Esophagus muscularis mucosa (tissue), 4 donors: ENCODE results near the gene PIM3. TPM values are rescaled to one million over a fixed set of nuclear protein-coding genes. Genes with fewer than 3 reads are reported as not detected.

Experiments
- DNase-seq: peaks from one replicate; pipeline ENCODE4 v3.0.0-alpha.2; 2017; ENCODE audit errors: extremely low spot score
- H3K27ac ChIP-seq, 4 donors: fragments of 200-600 bp; sonication (generic); replicated peaks in 1 of 4; 1 replicate in 3 of 4; 2 replicates in 1 of 4; pipeline ENCODE4 v1.5.1; 2016 to 2019; ENCODE audit warnings: mild to moderate bottlenecking in 1 of 4
- H3K27me3 ChIP-seq, 4 donors: fragments of 200-600 bp; sonication (generic); one replicate each; pipeline versions ENCODE4 v1.5.1 to v1.6.0; 2016 to 2019
- H3K36me3 ChIP-seq, 4 donors: fragments of 200-600 bp; sonication (generic); one replicate each; pipeline ENCODE4 v1.5.1; 2016 to 2019
- H3K4me1 ChIP-seq, 4 donors: fragments of 200-600 bp; sonication (generic); one replicate each; pipeline ENCODE4 v1.5.1; 2016 to 2019
- H3K4me3 ChIP-seq, 4 donors: fragments of 200-600 bp; sonication (generic); 1 replicate in 2 of 4; 2 replicates in 2 of 4; pipeline ENCODE4 v1.5.1; 2016 to 2019; ENCODE audit warnings: mild to moderate bottlenecking in 4 of 4, moderate library complexity in 1 of 4
- H3K9me3 ChIP-seq, 4 donors: fragments of 200-600 bp; sonication (generic); 1 replicate in 3 of 4; 2 replicates in 1 of 4; pipeline ENCODE4 v1.5.1; 2016 to 2019
- CTCF ChIP-seq, 3 experiments: fragments of 200-600 bp in 2 of 3; fragments of 450-650 bp in 1 of 3; sonication (generic) in 2 of 3; IDR thresholded peaks; one replicate each; pipeline ENCODE4 v1.5.1; 2017 to 2019; ENCODE audit warnings: antibody characterized with exemption in 3 of 3, mild to moderate bottlenecking in 2 of 3, moderate library complexity in 1 of 3
- EP300 ChIP-seq: sonication (generic); formaldehyde crosslinking; IDR thresholded peaks from one replicate; pipeline ENCODE4 v1.6.1; 2017; ENCODE audit warnings: antibody characterized with exemption
- POLR2A ChIP-seq: fragments of 450-650 bp; IDR thresholded peaks from one replicate; pipeline ENCODE4 v1.6.1; 2017; ENCODE audit warnings: antibody characterized with exemption, moderate library complexity, mild to moderate bottlenecking, low read depth
- POLR2AphosphoS5 ChIP-seq, 2 donors: sonication (generic); formaldehyde crosslinking; IDR thresholded peaks; one replicate each; pipeline ENCODE4 v1.6.1; 2017; ENCODE audit warnings: antibody characterized with exemption in 2 of 2
- WGBS: methylation state at CpG from one replicate; pipeline ENCODE4 v1.1.5; 2018; 5-methylcytosine and 5-hydroxymethylcytosine counted together
- intact Hi-C: fragments of 100-400 bp; cut with DNase I; formaldehyde crosslinking; loops from one replicate; pipeline ENCODE4 v1.15.1; 2023
- total RNA-seq, 4 donors: library from RNA; depleted of rRNA; stranded (reverse); fragments of >200 nt; gene quantifications; one replicate each; pipeline versions ENCODE4 v1.1.0 to v1.2.1, GENCODE V29; 2016

Gene PIM3
- total RNA-seq, 4 donors from 2014 or later, result 36.1 to 106 (median 56.5) TPM

GRCh38 chr22:49961601-49962011 lies 1.0 kb downstream of the PIM3 start:
- TF ChIP-seq POLR2A (no peak), EP300 (no peak), CTCF (IDR thresholded peaks at IDR 0.05) (no peak), POLR2AphosphoS5 (IDR thresholded peaks at IDR 0.05) (no peak)
- Histone ChIP-seq H3K27me3 (no peaks in the 10 kb centered on the region), H3K9me3 (no peaks in the 10 kb centered on the region), H3K27ac (peak overlapping the region; percentile 88 to 98 (median 95)), H3K36me3 (peaks cover 11 to 41% (median 34%) of the 10 kb centered on the region in 4 donors), H3K4me1 (peaks cover 51 to 72% (median 63%) of the 10 kb centered on the region in 4 donors), H3K4me3 (peak overlapping the region; percentile 73 to 96 (median 89))
- no peak for DNase-seq
- 6% methylated on average over 7 of the region's 49 CpGs for WGBS
- intact Hi-C loops, result no loop called here

GRCh38 chr22:49962012-49962750 lies 1.6 kb downstream of the PIM3 start:
- H3K27ac ChIP-seq, result peak overlapping the region; percentile 88 to 98 (median 95)
- TF ChIP-seq POLR2AphosphoS5 (IDR thresholded peaks at IDR 0.05) (peak; percentile 79 to 83), POLR2A (peak; percentile 62), EP300 (no peak)
- WGBS, result 3% methylated on average over 16 of the region's 70 CpGs
- no peaks in the 10 kb centered on the region for H3K9me3 ChIP-seq
- H3K27me3 ChIP-seq, result no peaks in the 10 kb centered on the region
- H3K4me3 ChIP-seq, result peak overlapping the region; percentile 73 to 96 (median 89)
- intact Hi-C loops, result no loop called here
- DNase-seq, result peak; percentile 97
- peaks cover 11 to 41% (median 34%) of the 10 kb centered on the region in 4 donors for H3K36me3 ChIP-seq
- peaks cover 57 to 78% (median 68%) of the 10 kb centered on the region in 4 donors for H3K4me1 ChIP-seq

GRCh38 chr22:49962751-49963646 lies 2.4 kb downstream of the PIM3 start:
- TF ChIP-seq CTCF (IDR thresholded peaks at IDR 0.05), result no peak
- no peak for TF ChIP-seq POLR2AphosphoS5 (IDR thresholded peaks at IDR 0.05)
- no peak for TF ChIP-seq POLR2A
- no peak for TF ChIP-seq EP300
- 80% methylated on average over 48 of the region's 63 CpGs for WGBS
- peak overlapping the region; percentile 73 to 96 (median 89) for H3K4me3 ChIP-seq
- H3K27ac ChIP-seq, result peak overlapping the region; percentile 88 to 98 (median 95)
- H3K27me3 ChIP-seq, result no peaks in the 10 kb centered on the region
- intact Hi-C loops, result no loop called here
- no peaks in the 10 kb centered on the region for H3K9me3 ChIP-seq
- DNase-seq, result no peak
- peaks cover 65 to 86% (median 77%) of the 10 kb centered on the region in 4 donors for H3K4me1 ChIP-seq
- peaks cover 11 to 41% (median 34%) of the 10 kb centered on the region in 4 donors for H3K36me3 ChIP-seq

- no peak for TF ChIP-seq POLR2AphosphoS5 (IDR thresholded peaks at IDR 0.05)
- no peak for TF ChIP-seq EP300
- no peak for TF ChIP-seq CTCF (IDR thresholded peaks at IDR 0.05)
- TF ChIP-seq POLR2A, result no peak
- DNase-seq, result no peak
- intact Hi-C loops, result no loop called here
- Histone ChIP-seq H3K27me3 (no peaks in the 10 kb centered on the region), H3K9me3 (no peaks in the 10 kb centered on the region), H3K36me3 (peaks cover 11 to 41% (median 34%) of the 10 kb centered on the region in 4 donors), H3K27ac (peak overlapping the region; percentile 88 to 98 (median 95)), H3K4me3 (peak overlapping the region; percentile 73 to 96 (median 89)), H3K4me1 (peaks cover 66 to 92% (median 81%) of the 10 kb centered on the region in 4 donors)
- WGBS, result 66% methylated on average over 6 of the region's 6 CpGs
These were observed 3.1 kb downstream of the PIM3 start for GRCh38 chr22:49963647-49964026.
